Esophagus muscularis mucosa (tissue), 3 donors: ENCODE measurements around the gene COPRS.

Source experiments
- POLR2AphosphoS5 ChIP-seq, 2 donors: sonication (generic); formaldehyde crosslinking; IDR thresholded peaks; one replicate each; pipeline ENCODE4 v1.6.1; 2017; ENCODE audit warnings: antibody characterized with exemption in 2 of 2
- TF ChIP-seq, protein P1 (sequence below), 3 experiments: fragments of 200-600 bp in 2 of 3; fragments of 450-650 bp in 1 of 3; sonication (generic) in 2 of 3; IDR thresholded peaks; one replicate each; pipeline ENCODE4 v1.5.1; 2017 to 2019; ENCODE audit warnings: antibody characterized with exemption in 3 of 3, mild to moderate bottlenecking in 2 of 3, moderate library complexity in 1 of 3

DNA sequence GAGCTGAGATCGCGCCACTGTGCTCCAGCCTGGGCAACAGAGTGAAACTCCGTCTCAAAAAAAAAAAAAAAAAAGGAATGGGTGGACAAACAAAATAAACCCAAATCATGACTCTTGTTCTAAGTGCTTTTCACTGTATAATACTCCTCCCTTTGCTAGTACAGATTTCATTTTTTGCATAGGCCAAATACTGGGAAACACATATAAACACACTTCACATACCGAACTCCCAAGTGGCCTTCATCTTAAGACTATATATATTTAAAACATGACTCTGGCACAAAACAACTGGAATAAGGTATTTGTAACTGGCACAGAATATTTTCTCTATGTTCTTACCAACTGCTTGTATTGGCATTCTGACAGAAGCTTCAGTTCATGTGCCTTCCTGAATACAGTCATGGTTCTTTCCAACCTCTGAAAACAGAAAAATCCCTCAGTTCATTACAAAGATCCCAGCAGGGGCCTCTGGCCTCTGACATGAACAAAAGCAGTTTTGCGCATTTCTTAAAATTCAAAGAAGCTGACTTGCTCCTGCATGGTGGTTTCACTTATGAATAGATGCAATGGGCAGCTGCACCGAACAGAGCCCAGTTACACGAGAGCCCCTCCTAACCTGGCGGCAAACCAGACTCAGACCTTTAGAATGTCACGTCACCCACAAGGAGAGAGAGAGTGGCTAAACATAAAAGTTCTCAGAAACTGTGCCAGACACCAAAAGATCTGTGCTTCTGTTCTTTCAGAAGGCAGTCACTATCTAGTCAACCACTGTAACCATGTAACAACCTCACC, 19.1 kb upstream of the COPRS start:
- no peak for TF ChIP-seq POLR2AphosphoS5 (IDR thresholded peaks at IDR 0.05)
- TF ChIP-seq, protein P1, sequence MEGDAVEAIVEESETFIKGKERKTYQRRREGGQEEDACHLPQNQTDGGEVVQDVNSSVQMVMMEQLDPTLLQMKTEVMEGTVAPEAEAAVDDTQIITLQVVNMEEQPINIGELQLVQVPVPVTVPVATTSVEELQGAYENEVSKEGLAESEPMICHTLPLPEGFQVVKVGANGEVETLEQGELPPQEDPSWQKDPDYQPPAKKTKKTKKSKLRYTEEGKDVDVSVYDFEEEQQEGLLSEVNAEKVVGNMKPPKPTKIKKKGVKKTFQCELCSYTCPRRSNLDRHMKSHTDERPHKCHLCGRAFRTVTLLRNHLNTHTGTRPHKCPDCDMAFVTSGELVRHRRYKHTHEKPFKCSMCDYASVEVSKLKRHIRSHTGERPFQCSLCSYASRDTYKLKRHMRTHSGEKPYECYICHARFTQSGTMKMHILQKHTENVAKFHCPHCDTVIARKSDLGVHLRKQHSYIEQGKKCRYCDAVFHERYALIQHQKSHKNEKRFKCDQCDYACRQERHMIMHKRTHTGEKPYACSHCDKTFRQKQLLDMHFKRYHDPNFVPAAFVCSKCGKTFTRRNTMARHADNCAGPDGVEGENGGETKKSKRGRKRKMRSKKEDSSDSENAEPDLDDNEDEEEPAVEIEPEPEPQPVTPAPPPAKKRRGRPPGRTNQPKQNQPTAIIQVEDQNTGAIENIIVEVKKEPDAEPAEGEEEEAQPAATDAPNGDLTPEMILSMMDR (IDR thresholded peaks at IDR 0.05): no peak
